NCI-H2081 (cell line): ENCODE measurements around the gene NOD1.

Experiments
- DNase-seq, 2 experiments: peaks; one replicate each; lab custom pipeline; 2025; lab: John Stamatoyannopoulos, UW

Gene NOD1

DNA sequence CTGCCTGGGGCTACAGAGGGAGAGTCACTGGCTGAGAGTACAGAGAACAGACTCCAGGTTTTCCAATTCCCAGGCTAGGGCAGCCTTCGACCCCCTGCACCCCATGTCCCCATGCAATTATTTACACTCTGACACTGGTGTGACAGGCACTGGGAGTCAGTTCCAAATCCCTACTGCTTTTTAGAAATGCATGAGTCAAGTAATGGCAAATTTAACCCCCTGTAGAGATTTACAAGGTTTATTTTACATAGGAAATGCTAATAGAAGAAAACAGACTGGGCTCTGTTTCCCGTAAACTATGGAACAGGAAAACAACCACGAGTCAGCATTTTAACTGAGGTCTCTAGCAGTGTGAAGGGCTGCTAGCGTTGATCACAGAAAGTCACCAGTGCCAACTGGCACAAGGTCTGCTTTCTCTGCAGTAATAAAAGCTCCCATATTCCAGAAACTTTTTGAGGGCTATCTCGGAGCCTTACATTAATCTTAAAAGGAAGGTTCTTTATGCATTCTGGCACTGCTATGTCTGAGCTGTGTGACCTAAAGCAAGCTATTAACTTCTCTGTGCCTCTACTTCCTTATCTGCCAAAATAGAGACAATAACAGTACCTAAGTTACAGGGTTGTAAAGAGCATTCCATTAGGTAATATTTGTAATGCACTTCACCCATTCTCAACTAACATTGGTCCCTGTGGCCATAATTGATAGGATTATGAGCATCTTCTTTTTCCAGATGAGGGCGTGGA is 28.2 kb downstream of the NOD1 start:
- DNase-seq: no peak

DNA sequence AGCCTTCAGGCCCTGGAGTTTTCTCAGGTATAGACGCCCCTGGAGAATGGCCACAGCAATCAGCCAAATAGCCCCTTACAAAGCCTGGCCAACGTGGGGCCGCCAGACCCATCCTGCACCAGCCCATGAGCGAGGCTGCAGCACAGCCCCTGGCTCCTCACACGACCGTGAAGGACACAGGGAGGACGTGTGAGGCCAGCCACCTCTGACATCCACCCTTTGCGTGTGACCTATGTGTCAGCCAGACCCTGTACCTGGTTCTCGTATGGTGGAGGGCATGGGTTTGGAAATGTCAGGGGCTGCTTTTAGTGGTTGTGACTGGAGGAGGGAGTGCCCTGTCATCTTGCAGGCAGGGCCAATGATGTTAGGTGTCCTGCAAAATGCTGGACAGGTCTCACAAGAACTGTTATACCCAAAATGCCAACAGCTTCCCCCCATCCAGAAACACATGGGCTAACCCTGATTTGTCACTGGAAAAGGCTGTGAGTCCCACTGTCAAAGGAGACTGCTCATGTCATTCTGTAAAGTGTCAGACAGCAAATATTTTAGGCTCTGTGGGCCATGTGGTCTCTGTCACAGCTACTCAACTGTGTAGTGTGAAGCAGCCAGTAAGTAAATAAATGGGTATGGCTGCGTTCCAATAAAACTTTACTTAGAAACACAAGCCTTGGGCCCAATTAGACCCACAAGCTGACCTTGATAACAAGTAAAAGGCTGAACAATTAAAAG is 30.0 kb downstream of the NOD1 start:
- no peak for DNase-seq

DNA sequence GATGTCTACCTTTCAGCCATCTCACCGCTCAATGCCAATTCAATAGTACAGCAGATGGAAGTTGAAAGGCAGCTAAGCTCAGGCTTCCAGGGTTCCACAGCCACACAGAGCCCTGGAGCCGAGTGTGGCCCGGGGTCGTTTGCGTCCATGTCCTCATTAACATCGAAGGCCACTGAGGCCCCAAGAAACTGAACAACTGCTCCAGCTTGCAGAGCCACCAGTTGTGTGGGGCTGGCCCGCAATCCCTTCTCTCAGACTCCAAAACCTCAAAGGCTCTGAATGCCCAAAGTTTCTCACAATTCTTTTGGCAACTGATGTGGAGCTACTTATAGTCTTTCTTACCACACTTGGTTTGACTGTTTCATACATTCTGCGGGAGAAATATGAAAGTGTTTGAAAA is 31.1 kb downstream of the NOD1 start:
- DNase-seq: no peak

DNA sequence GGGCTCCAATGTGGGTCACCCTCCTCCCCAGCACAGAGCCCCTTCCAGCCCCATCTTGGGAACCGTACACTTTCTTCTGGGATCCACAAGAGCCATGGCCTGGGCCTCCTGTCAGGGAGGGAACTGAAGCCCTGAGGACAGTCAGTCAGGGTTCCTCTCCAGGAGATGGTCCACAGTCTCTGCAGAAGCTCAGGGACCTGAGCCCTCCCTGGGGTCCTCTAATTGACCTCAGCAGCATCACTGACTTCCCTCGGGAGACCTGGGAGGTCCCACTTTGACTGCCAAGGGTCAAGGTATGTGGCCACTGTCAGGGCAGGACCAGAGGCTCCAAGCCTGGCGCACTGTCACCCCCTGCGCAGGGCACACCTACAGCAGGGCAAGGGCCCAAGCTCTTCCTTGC is 32.3 kb downstream of the NOD1 start:
- no peak for DNase-seq

GRCh38 chr7:30445770-30446169 is 32.8 kb downstream of the NOD1 start:
- no peak for DNase-seq

DNA sequence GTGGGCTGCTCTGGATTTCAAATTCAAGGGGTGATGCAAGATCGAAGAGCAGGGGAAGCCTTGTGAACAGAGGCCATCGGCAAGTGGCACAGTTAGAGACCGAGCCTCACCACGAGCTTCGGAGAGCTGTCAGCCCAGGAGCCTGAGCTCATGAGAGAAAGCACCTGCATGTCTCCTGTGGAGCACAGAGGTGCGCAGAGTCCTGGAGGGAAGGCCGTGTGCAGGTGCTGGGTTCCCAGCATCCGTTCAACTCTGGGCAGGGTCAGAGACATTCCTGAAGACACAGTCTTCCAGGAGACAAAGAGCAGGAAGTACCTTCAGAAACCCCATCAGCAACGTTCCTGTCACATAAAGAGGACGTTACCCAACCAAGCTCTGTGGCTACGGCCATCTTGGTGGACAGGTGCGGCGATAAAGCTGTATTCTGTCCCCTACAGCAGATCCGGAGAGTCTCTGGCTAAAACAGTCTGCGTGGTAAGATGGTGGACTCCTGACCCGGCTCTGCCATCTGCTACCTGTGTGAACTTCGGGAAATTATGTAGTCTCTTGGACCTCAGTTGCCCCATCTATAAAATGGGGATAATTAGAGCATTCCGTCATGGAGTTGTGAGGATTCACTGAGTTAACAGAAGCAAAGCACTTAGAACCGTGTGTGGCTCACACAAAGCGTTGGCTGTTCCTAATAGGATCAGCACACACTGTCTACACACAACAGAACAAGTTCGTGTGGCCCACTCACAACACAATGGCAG is 40.6 kb downstream of the NOD1 start:
- DNase-seq: no peak

GRCh38 chr7:30436518-30436917 is 42.1 kb downstream of the NOD1 start:
- no peak for DNase-seq

- DNase-seq: no peak
These were observed 42.5 kb downstream of the NOD1 start for GRCh38 chr7:30436046-30436445.

- peak in 1 of 2 experiments; percentile 14 for DNase-seq
These were observed 44.3 kb downstream of the NOD1 start for GRCh38 chr7:30434140-30434799.

GRCh38 chr7:30433506-30433905 is 45.1 kb downstream of the NOD1 start:
- no peak for DNase-seq

GRCh38 chr7:30433082-30433481 is 45.5 kb downstream of the NOD1 start:
- DNase-seq: no peak

GRCh38 chr7:30430777-30431176 is 47.8 kb downstream of the NOD1 start:
- no peak for DNase-seq

DNA sequence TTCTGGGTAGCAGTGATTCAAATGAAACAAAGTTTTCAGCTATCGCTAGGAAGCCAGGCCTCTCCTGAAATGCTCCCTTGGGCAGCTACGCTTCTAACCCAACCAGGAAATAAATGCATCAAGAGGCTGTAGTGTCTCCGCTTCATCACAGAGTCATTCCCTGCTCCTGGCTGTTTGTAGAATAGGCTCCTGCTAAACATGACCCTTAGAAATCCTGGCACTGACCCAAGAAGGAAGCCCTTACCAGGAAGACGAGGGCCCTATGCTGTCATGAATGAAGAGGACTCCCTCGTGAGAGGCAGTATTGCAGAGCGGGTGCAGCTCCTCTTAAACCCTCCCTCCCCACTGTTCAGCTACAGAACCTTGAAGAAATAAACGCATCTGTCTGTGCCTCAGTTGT is 48.3 kb downstream of the NOD1 start:
- DNase-seq: no peak

DNA sequence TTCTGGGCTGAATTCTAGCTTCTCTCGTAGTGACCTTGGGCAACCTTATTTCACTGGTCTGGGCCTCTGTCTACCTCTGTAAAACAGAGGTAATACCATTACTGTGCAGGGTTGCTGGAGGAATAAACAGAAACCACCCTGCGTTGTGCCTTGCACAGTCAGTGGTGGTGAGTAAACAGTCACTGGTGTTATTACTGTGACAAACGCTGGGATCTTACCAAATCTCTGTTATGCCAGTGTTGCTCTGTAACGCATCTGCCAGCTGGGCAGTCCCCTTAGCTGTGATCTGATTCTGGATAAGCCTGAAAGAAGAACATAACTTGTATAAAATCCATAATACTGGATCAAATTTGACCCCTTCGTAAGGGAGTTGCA is 49.4 kb downstream of the NOD1 start:
- peak in 1 of 2 experiments; percentile 32 for DNase-seq

DNA sequence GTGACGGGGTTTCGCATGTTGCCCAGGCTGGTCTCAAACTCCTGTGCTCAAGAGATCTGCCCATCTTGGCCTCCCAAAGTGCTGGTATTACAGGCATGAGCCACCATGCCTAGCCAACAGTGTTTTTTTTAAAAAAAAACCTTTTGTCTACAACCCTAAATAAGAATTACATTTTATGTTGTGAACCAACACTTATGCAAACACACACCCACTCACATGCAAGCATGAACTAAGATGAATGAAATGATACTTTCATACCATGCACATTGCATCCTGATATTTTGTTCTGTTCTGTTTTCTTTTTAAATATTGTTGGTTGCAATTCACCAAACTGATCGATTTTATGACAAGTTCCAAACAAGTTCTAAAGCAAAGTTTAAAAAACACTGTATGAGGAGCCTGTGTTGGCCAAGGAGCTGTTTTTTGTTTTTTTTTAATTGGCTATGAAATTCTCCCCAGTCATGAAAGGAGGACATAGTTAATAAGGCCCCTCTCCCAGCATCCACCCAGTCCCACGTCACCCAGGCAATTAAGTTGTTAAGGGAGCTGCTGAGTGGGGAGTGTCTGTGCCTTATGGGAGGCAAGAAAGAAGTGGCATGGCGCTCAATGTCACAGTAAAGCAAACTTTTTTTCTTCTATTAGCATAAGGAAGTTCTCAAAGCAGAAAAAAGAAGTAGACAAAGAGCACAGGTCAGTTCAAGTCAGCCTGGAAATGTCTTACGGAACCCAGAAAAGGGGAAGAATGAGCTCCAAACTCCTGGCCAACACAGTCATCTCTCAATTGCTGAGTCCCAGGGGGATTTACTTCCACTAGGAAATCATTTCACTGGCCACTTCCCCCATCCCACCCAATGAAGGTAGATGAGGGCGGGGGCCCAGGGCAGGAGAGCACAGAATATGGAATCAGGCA is 50.1 kb downstream of the NOD1 start:
- no peak for DNase-seq

DNA sequence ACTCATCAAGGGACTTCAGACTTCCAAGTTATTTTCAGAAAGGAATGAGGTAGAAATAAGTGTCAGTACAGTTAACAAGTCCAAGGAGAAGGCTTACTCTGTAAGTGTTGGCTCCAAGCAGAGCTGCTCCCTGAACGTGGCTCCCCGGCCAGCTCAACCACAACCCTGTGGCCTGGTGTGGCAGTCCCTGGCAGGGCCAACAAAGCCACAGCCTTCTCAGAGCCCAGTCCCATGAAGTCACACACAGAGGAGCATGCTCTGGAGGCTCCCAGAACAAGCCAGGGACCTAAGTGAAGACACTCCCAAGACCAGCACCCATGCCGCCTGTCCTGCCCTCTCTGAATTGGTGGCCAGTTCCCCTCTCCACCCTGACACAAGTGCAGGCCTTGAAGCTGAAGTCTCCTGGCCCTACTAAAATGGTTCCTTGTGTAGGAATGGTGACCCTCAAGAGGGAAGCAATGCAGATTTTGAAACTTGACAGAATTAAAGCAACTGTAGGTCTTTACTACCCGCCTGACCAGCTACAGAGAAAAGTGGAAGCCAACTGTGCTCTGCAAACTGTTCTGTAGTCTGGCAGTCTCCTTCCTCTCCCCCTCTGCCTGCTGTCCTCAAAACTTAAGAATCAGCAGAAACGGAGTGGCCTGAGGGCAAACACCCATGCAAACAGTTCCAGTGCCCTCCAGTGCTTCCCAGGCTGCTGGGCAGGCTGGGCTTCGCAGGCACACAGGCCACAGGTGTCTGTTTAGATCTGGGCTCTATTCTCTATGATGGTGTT is 51.1 kb downstream of the NOD1 start:
- DNase-seq: no peak

- DNase-seq: no peak
These were observed 54.1 kb downstream of the NOD1 start for GRCh38 chr7:30424506-30424905.

DNA sequence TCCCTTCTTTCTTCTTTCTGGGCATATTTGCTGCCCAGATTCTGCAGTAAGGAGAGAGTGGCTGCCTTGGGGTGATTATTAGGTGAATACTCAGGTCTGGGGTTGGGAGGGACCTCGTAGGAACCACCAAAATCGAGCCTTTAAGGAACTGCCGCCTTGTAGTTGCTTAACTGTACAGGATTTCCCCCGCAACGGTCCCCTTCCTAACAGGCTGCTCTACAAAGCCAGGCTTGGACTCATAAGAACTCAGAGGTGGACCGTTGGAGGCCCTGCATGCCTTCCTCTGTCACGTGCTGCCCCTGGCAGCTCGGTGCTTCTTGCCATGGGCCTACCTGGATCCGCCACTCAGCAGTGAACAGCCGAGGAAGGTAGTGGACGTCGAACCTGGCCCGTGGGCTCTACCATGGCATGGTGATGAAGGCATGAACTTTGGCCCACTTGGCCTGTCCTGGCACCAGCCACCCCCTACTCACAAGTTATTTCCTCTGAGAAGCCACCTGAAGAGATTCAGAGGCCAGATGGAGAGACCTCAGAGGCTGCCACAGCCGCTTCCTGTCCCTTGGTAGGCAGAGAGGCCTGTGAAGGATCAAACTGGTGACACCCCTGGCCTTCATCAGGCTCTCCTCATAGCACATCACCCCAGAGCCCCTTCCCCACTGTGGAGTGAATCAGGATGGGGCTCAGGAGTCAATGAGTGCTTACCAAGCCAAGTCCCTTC is 54.6 kb downstream of the NOD1 start:
- DNase-seq: no peak

GRCh38 chr7:30422922-30423321 is 55.7 kb downstream of the NOD1 start:
- DNase-seq: no peak

GRCh38 chr7:30421647-30422196 is 56.9 kb downstream of the NOD1 start:
- no peak for DNase-seq
